ENCODE results near the gene NUBP2.
"Not testable (repeated sequence)": the region's sequence is repeated elsewhere in the genome, so short reads cannot be mapped to it uniquely, and the experiment has no call there.

NUBP2 gene

GRCh38 chr16:1792836-1793577 lies 10.2 kb downstream of the NUBP2 start:
- peaks cover 3% of the 10 kb centered on the region for H3K9me3 Mint-ChIP-seq
- no peaks in the 10 kb centered on the region for H3K4me1 Mint-ChIP-seq
- DNase-seq (no peak), ATAC-seq (no peak)
- peaks cover 6% of the 10 kb centered on the region for H3K36me3 Mint-ChIP-seq (ENCODE audit: low read depth)
- no peak overlapping the region for H3K4me3 Mint-ChIP-seq
- no peaks in the 10 kb centered on the region for H3K27me3 Mint-ChIP-seq
- H3K27ac Mint-ChIP-seq: no peak overlapping the region

- H3K27me3 Mint-ChIP-seq: no peaks in the 10 kb centered on the region
- no peak within 1 kb of the TSS for H3K27ac Mint-ChIP-seq
- H3K4me1 Mint-ChIP-seq: no peaks in the 10 kb centered on the region
- no peak within 1 kb of the TSS for H3K4me3 Mint-ChIP-seq
- ATAC-seq (no peak), DNase-seq (no peak)
- peaks cover 3% of the 10 kb centered on the region for H3K9me3 Mint-ChIP-seq
- H3K36me3 Mint-ChIP-seq (ENCODE audit: low read depth): peaks cover 6% of the 10 kb centered on the region
Observed at GRCh38 chr16:1793578-1794220, 10.9 kb downstream of the NUBP2 start, which contains the start of gene IGFALS. TSS of gene IGFALS (minus strand) at chr16:1793705. CDS start at chr16:1793652, 53 bp downstream.

- Mint-ChIP-seq H3K9me3 (peaks cover 8% of the 10 kb centered on the region), H3K27me3 (no peaks in the 10 kb centered on the region), H3K27ac (no peak overlapping the region), H3K4me1 (no peaks in the 10 kb centered on the region), H3K36me3 (ENCODE audit: low read depth) (peaks cover 4% of the 10 kb centered on the region), H3K4me3 (no peak overlapping the region)
- no peak for DNase-seq
- ATAC-seq: no peak
Observed at GRCh38 chr16:1794221-1794871, 11.6 kb downstream of the NUBP2 start.

DNA sequence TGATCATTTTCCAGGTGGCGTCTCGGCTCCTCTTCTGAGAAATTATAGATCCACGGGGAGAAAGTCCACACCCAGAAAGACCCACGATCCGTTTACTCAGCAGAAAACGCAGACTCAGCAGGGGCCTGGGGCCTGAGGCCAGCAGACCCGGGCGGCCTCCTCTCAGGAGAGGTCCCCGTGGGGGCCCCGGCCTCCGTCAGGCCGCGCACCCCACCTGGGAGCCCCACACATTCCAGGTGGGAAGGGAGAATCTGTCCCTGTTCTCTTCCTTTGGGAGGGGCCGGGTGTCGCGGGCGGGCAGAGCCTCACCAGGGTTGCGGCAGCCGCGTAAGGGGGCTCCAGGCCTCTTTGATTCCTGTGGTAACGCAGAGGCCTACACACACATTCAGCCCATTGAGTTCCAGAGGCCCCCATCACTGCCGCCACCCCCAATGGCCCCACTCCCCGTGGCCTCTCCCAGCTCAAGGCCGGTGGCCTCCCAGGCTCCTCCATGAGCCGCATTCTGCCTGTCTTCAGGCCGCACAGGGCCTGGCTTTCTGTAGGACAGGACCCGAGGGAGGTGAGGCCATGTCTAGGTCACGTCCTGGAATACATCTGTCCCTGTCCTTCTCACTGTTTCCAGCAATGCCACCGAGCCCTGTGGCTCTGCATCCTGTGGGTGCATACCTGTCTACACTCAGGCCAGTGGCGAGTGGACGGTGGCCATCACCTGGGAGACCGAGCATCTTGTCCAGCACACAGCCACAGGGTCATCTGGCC lies 12.3 kb downstream of the NUBP2 start:
- ATAC-seq: no peak
- H3K9me3 Mint-ChIP-seq: peaks cover 14% of the 10 kb centered on the region
- no peaks in the 10 kb centered on the region for H3K27me3 Mint-ChIP-seq
- no peak overlapping the region for H3K4me3 Mint-ChIP-seq
- no peaks in the 10 kb centered on the region for H3K4me1 Mint-ChIP-seq
- no peak for DNase-seq
- no peak overlapping the region for H3K27ac Mint-ChIP-seq
- H3K36me3 Mint-ChIP-seq (ENCODE audit: low read depth): peaks cover 4% of the 10 kb centered on the region

DNA sequence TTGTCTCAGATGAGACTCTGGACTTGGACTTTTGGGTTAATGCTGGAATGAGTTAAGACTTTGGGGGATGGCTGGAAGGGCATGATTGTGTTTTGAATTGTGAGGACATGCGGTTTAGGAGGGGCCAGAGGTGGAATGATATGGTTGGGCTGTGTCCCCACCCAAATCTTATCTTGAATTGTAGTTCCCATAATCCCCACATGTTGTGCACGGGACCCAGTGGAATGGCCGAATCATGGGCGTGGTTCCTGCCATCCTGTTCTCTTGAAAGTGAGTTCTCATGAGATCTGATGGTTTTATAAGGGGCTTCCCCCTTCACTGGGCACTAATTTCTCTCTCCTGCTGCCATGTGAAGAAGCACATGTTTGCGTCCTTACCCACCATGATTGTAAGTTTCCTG lies 16.5 kb downstream of the NUBP2 start:
- H3K9me3 Mint-ChIP-seq: peaks cover 14% of the 10 kb centered on the region
- not testable (repeated sequence) for H3K4me3 Mint-ChIP-seq; H3K27ac Mint-ChIP-seq; H3K4me1 Mint-ChIP-seq; H3K36me3 Mint-ChIP-seq (ENCODE audit: low read depth); DNase-seq; ATAC-seq; H3K27me3 Mint-ChIP-seq

- H3K4me1 Mint-ChIP-seq: no peaks in the 10 kb centered on the region
- peaks cover 5% of the 10 kb centered on the region for H3K36me3 Mint-ChIP-seq (ENCODE audit: low read depth)
- ATAC-seq (no peak), DNase-seq (no peak)
- no peaks in the 10 kb centered on the region for H3K27me3 Mint-ChIP-seq
- H3K9me3 Mint-ChIP-seq: peaks cover 14% of the 10 kb centered on the region
- no peak overlapping the region for H3K4me3 Mint-ChIP-seq
- H3K27ac Mint-ChIP-seq: no peak overlapping the region
Observed at GRCh38 chr16:1800701-1801100, 17.9 kb downstream of the NUBP2 start.

GRCh38 chr16:1807626-1808025 lies 24.9 kb downstream of the NUBP2 start:
- Mint-ChIP-seq H3K4me3 (no peak overlapping the region), H3K36me3 (ENCODE audit: low read depth) (peaks cover 8% of the 10 kb centered on the region), H3K27ac (no peak overlapping the region), H3K4me1 (peaks cover 3% of the 10 kb centered on the region), H3K27me3 (no peaks in the 10 kb centered on the region), H3K9me3 (no peaks in the 10 kb centered on the region)
- ATAC-seq (no peak), DNase-seq (no peak)

DNA sequence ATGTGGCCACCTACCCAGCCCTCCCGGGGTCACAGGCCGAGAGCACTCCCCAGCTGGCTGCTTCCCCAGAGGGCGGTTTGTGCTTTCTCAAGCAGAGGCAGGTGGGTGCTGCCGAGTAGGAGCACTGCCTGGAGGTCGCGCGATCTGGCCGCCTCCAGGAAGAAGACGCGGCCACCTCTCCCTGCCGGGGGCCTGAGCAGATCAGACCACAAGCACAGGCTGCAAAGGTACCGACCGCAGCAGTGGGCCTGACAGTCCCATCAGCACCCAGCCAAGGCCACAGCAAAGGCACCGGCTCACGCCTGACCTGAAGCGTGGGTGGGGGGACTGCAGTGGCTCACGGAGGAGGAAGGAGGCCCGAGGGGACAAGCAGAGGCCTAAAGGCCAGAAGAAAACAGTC lies 25.9 kb downstream of the NUBP2 start:
- DNase-seq (no peak), ATAC-seq (no peak)
- peaks cover 12% of the 10 kb centered on the region for H3K36me3 Mint-ChIP-seq (ENCODE audit: low read depth)
- peaks cover 8% of the 10 kb centered on the region for H3K4me1 Mint-ChIP-seq
- H3K27ac Mint-ChIP-seq: no peak overlapping the region
- no peaks in the 10 kb centered on the region for H3K9me3 Mint-ChIP-seq
- no peaks in the 10 kb centered on the region for H3K27me3 Mint-ChIP-seq
- no peak overlapping the region for H3K4me3 Mint-ChIP-seq

DNA sequence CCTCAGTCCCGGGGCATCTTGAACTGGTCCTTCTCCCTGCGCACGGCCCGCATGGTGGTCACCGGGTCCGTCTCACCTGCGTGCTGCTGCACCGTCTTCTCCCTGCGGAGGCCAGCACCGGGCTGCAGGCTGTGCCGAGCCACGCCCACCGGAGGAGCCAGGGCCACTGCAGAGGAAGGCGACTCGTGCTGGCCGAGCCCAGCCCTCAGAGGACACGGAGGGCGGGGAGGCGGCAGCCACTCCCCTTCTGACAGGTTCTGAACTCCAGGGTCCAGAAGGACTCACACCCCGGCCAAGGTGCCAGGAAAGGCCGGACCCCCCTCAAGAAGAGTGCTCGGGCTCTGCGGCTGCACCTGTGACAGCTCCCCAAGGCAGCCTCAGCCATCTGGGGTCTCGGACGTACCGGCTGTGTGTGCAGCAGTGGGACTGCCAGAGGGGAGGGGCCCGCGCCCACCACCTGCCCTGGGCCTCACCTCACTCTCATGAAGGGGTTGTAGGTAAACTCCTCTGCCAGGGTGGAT lies 26.6 kb downstream of the NUBP2 start:
- Mint-ChIP-seq H3K9me3 (no peaks in the 10 kb centered on the region), H3K36me3 (ENCODE audit: low read depth) (peaks cover 12% of the 10 kb centered on the region), H3K4me3 (no peak overlapping the region), H3K27ac (no peak overlapping the region), H3K4me1 (peaks cover 8% of the 10 kb centered on the region), H3K27me3 (no peaks in the 10 kb centered on the region)
- ATAC-seq: no peak
- DNase-seq: no peak

- DNase-seq (no peak), ATAC-seq (no peak)
- no peaks in the 10 kb centered on the region for H3K27me3 Mint-ChIP-seq
- H3K27ac Mint-ChIP-seq: no peak overlapping the region
- no peak overlapping the region for H3K4me3 Mint-ChIP-seq
- H3K9me3 Mint-ChIP-seq: no peaks in the 10 kb centered on the region
- H3K36me3 Mint-ChIP-seq (ENCODE audit: low read depth): peaks cover 12% of the 10 kb centered on the region
- H3K4me1 Mint-ChIP-seq: peaks cover 8% of the 10 kb centered on the region
Observed at GRCh38 chr16:1810106-1810505, 27.3 kb downstream of the NUBP2 start.

- Mint-ChIP-seq H3K36me3 (ENCODE audit: low read depth) (peaks cover 14% of the 10 kb centered on the region), H3K4me1 (peaks cover 10% of the 10 kb centered on the region), H3K4me3 (no peak overlapping the region), H3K27me3 (no peaks in the 10 kb centered on the region), H3K9me3 (no peaks in the 10 kb centered on the region), H3K27ac (no peak overlapping the region)
- no peak for DNase-seq
- ATAC-seq: no peak
Observed at GRCh38 chr16:1810536-1810935, 27.8 kb downstream of the NUBP2 start.

DNA sequence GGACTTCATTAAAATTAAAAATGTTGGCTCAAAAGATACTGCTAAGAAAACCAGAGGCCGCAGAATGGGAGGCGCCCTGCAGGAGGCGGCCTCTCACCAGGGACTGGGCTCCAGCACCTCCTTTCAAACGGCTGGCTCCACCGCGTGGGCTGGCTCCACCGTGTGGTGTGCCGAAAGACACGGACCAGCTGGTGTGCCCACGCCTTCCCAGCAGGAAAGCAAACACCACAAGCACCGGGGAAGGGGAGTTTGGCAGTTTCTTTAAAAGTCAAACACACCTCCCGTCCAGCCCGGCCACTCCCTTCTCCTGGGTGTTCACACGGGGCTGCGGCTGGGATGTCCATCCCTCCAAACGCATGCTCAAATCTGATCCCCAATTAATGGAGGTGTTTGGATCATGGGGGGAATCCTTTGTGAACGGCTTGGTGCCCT lies 30.0 kb downstream of the NUBP2 start:
- Mint-ChIP-seq H3K4me3 (no peak overlapping the region), H3K4me1 (peaks cover 10% of the 10 kb centered on the region), H3K27me3 (no peaks in the 10 kb centered on the region), H3K27ac (no peak overlapping the region), H3K36me3 (ENCODE audit: low read depth) (peaks cover 7% of the 10 kb centered on the region), H3K9me3 (no peaks in the 10 kb centered on the region)
- DNase-seq: peak; percentile 68
- peak; percentile 75 for ATAC-seq

DNA sequence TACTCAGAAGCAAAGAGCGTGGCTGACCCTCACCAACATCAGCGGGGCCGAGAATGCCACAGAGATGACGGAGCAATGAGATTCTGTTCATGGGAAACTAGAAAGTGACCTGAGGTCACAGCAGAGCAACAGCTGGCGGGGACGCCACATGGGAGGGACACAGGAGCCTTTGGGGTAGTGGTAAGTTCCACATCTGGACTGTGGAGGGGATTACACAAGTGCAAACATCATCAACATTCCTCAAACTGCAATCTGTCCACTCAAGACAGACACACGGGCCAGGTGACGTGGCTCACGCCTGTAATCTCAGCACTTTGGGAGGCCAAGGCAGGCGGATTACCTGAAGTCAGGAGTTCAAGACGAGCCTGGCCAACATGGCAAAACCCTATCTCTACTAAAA lies 32.7 kb downstream of the NUBP2 start:
- H3K27me3 Mint-ChIP-seq: no peaks in the 10 kb centered on the region
- DNase-seq: no peak
- H3K36me3 Mint-ChIP-seq (ENCODE audit: low read depth): peaks cover 7% of the 10 kb centered on the region
- H3K27ac Mint-ChIP-seq: no peak overlapping the region
- H3K4me3 Mint-ChIP-seq: no peak overlapping the region
- H3K9me3 Mint-ChIP-seq: no peaks in the 10 kb centered on the region
- peaks cover 10% of the 10 kb centered on the region for H3K4me1 Mint-ChIP-seq
- ATAC-seq: no peak
